Sigmoid colon (tissue), 7 donors: ENCODE measurements around the gene SLC41A1. TPM values are rescaled to one million over a fixed set of nuclear protein-coding genes. Genes with fewer than 3 reads are reported as not detected.

Experiments used
- DNase-seq: peaks from one replicate; pipeline ENCODE4 v3.0.0-alpha.2; 2019
- H3K27ac ChIP-seq, 4 donors: fragments of 200-600 bp; sonication (generic); one replicate each; pipeline ENCODE4 v1.5.1; 2016 to 2019; ENCODE audit warnings: mild to moderate bottlenecking in 1 of 4
- H3K27me3 ChIP-seq, 3 donors: fragments of 200-600 bp; sonication (generic); one replicate each; pipeline ENCODE4 v1.5.1; 2019; ENCODE audit warnings: mild to moderate bottlenecking in 1 of 3
- H3K36me3 ChIP-seq, 4 donors: fragments of 200-600 bp; sonication (generic); one replicate each; pipeline ENCODE4 v1.5.1; 2016 to 2019
- H3K4me1 ChIP-seq, 4 donors: fragments of 200-600 bp; sonication (generic); one replicate each; pipeline ENCODE4 v1.5.1; 2017 to 2019
- H3K4me3 ChIP-seq, 4 donors: fragments of 200-600 bp; sonication (generic); one replicate each; pipeline ENCODE4 v1.5.1; 2017 to 2019; ENCODE audit warnings: mild to moderate bottlenecking in 2 of 4, moderate library complexity in 1 of 4
- H3K9me3 ChIP-seq, 4 donors: fragments of 200-600 bp in 3 of 4; sonication (generic) in 3 of 4; one replicate each; pipeline versions ENCODE4 v1.5.1 to v1.6.1; 2013 to 2019
- EP300 ChIP-seq, 4 donors: sonication (generic); formaldehyde crosslinking; IDR thresholded peaks; one replicate each; pipeline ENCODE4 v1.6.1; 2017; ENCODE audit warnings: antibody characterized with exemption in 4 of 4
- POLR2A ChIP-seq, 2 donors: fragments of 450-650 bp; IDR thresholded peaks; one replicate each; pipeline ENCODE4 v1.6.1; 2016; ENCODE audit warnings: antibody characterized with exemption in 2 of 2, mild to moderate bottlenecking in 2 of 2, moderate library complexity in 2 of 2
- POLR2AphosphoS5 ChIP-seq, 4 donors: sonication (generic); formaldehyde crosslinking; IDR thresholded peaks; one replicate each; pipeline ENCODE4 v1.6.1; 2017; ENCODE audit warnings: antibody characterized with exemption in 4 of 4
- WGBS, 2 donors: extraction: QIAGEN DNeasy Blood & Tissue Kit; methylation state at CpG; one replicate each; pipeline ENCODE4 v1.1.7; 2013; 5-methylcytosine and 5-hydroxymethylcytosine counted together
- intact Hi-C: fragments of 100-400 bp; cut with DNase I; formaldehyde crosslinking; loops from one replicate; pipeline ENCODE4 v1.15.1; 2023
- polyA plus RNA-seq, 3 donors: library from polyadenylated mRNA; stranded (reverse); fragments of 200-250 nt; gene quantifications; one replicate each; pipeline ENCODE4 v1.2.3, GENCODE V29; 2013
- total RNA-seq, 4 donors: library from RNA; depleted of rRNA; stranded (reverse); fragments of >200 nt; gene quantifications; one replicate each; pipeline ENCODE4 v1.1.0, GENCODE V29; 2016
- TF ChIP-seq, protein P1 (sequence below), 4 experiments: fragments of 450-650 bp in 3 of 4; fragments of 200-600 bp in 1 of 4; IDR thresholded peaks; one replicate each; pipeline ENCODE4 v1.5.1; 2016 to 2019; ENCODE audit warnings: antibody characterized with exemption in 4 of 4, mild to moderate bottlenecking in 3 of 4, moderate library complexity in 2 of 4
- donor health status: healthy with polysubstance abuse.
- donor health status: Bipolar disorder and iron deficiency.
- donor health status: healthy.

Gene SLC41A1
- total and polyA plus RNA-seq, 7 donors, result 1.8 to 46.3 (median 11.4) TPM

DNA sequence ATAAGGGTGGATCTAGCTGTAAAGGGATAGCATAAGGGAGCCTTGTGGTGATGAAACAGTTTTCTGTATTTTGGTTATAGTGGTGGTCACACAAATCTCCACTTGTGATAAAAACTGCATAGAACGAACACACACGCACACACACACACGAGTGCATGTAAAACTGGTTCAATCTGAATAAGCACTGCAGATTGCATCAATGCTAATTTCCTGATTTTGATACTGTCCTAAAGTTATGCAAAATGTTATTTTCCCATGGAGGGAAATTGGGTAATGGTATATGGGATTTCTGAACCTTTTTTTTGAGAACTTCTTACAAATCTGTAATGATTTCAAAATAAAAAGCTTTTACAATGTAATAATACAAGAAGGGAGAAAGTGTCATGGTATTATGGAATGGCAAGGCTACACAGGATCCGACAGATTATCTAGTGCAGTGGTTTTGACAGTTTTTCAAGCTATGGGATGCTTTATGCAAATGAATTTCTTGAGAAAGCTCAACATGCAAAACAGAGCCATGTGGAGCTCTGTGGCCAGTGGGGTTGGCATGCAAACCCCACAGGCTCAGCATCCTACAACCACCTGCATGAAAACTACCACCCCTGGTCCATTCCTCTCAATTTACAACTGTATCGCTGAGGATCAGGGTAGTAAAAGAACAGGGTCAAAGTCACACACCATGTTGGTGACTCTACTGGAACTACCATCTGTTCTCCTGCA is 18.8 kb downstream of the SLC41A1 start:
- intact Hi-C loops, result loop anchor here (5.0 kb wide), 2 partner anchors 123 to 313 kb away; no protein-coding TSS in a partner anchor
- no peaks in the 10 kb centered on the region for H3K9me3 ChIP-seq

DNA sequence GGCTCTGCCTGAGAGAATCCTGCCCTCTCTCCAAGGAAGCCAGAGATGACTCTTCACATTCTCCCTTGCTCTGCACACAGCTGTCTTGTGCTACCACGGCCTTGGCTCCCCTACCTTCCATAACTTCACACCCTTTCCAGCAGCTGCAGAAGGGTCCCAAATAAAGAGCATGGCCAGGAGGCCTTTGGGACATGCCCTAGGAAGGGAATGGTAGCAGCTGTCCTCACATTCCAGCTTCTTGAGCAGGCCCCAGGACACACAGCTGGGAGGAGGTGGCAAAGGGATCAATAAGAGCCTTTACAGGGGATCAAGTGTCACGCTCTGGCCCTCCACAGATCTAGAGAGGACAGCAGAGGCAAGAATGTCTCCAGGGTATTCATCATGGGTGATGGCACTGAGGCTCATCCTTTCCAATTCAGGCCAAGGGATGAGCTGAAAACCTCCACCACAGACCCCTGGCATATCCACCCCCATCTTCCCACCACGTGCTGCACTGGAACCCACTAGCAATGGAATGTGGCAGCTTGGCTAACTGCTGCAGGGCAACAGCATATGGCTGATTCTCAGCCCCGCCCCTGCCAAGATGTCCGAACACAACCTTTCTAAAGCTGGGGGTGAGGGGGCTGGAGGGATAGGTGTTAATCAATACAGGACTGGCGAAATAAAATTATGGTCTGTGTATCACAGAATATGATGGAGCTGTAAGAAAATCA is 19.9 kb downstream of the SLC41A1 start:
- TF ChIP-seq, protein P1, sequence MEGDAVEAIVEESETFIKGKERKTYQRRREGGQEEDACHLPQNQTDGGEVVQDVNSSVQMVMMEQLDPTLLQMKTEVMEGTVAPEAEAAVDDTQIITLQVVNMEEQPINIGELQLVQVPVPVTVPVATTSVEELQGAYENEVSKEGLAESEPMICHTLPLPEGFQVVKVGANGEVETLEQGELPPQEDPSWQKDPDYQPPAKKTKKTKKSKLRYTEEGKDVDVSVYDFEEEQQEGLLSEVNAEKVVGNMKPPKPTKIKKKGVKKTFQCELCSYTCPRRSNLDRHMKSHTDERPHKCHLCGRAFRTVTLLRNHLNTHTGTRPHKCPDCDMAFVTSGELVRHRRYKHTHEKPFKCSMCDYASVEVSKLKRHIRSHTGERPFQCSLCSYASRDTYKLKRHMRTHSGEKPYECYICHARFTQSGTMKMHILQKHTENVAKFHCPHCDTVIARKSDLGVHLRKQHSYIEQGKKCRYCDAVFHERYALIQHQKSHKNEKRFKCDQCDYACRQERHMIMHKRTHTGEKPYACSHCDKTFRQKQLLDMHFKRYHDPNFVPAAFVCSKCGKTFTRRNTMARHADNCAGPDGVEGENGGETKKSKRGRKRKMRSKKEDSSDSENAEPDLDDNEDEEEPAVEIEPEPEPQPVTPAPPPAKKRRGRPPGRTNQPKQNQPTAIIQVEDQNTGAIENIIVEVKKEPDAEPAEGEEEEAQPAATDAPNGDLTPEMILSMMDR (IDR thresholded peaks at IDR 0.05), result no peak
- TF ChIP-seq POLR2AphosphoS5 (IDR thresholded peaks at IDR 0.05), result no peak
- no peak for TF ChIP-seq POLR2A (IDR thresholded peaks at IDR 0.05)
- no peak for TF ChIP-seq EP300 (IDR thresholded peaks at IDR 0.05)
- DNase-seq, result no peak
- 83 to 86% methylated on average over 6 of the region's 6 CpGs for WGBS, 2 donors
- Histone ChIP-seq H3K36me3 (peaks cover 13 to 88% (median 37%) of the 10 kb centered on the region in 4 donors), H3K27me3 (no peaks in the 10 kb centered on the region), H3K4me1 (no peaks in the 10 kb centered on the region), H3K27ac (no peak overlapping the region), H3K9me3 (no peaks in the 10 kb centered on the region), H3K4me3 (no peak overlapping the region)
- intact Hi-C loops, result loop anchor here (5.0 kb wide), 2 partner anchors 124 to 314 kb away; no protein-coding TSS in a partner anchor

More for the DNA sequence above, 18.8 kb downstream of the SLC41A1 start:
- WGBS, 2 donors, result 66 to 74% methylated on average over 5 of the region's 5 CpGs
- DNase-seq, result no peak
- Histone ChIP-seq H3K36me3 (peaks cover 24 to 98% (median 46%) of the 10 kb centered on the region in 4 donors), H3K4me3 (no peak overlapping the region), H3K4me1 (no peaks in the 10 kb centered on the region), H3K27ac (no peak overlapping the region), H3K27me3 (no peaks in the 10 kb centered on the region)
- TF ChIP-seq EP300 (IDR thresholded peaks at IDR 0.05) (no peak), POLR2A (IDR thresholded peaks at IDR 0.05) (no peak), POLR2AphosphoS5 (IDR thresholded peaks at IDR 0.05) (no peak)
- TF ChIP-seq, protein P1 (IDR thresholded peaks at IDR 0.05), result no peak

DNA sequence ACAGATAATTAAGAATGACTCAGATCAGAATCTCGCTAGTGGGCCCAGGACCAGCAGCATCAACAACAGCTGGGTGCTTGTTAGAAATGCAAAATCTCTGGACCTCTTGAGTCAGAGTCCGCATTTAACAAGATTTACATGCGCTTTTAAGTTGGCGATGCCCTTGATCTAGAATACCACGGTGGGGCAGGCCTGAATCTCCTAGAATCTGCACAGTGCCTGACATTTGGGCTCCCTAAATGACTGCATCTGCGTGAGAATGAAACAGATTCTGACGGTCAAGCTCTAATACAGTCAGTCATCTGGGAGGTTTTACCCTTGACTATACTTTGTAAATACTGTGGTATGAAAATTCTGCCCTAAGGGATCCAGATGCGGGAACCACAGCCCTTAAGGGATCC is 20.5 kb downstream of the SLC41A1 start:
- TF ChIP-seq EP300 (IDR thresholded peaks at IDR 0.05), result no peak
- TF ChIP-seq, protein P1 (IDR thresholded peaks at IDR 0.05), result no peak
- no peak for TF ChIP-seq POLR2AphosphoS5 (IDR thresholded peaks at IDR 0.05)
- Histone ChIP-seq H3K27ac (no peak overlapping the region), H3K4me1 (no peaks in the 10 kb centered on the region), H3K36me3 (peaks cover 8 to 82% (median 35%) of the 10 kb centered on the region in 4 donors), H3K9me3 (no peaks in the 10 kb centered on the region), H3K4me3 (no peak overlapping the region), H3K27me3 (no peaks in the 10 kb centered on the region)
- intact Hi-C loops, result loop anchor here (5.0 kb wide), 2 partner anchors 125 to 315 kb away; no protein-coding TSS in a partner anchor
- 78 to 91% methylated on average over 8 of the region's 8 CpGs for WGBS, 2 donors
- no peak for DNase-seq

DNA sequence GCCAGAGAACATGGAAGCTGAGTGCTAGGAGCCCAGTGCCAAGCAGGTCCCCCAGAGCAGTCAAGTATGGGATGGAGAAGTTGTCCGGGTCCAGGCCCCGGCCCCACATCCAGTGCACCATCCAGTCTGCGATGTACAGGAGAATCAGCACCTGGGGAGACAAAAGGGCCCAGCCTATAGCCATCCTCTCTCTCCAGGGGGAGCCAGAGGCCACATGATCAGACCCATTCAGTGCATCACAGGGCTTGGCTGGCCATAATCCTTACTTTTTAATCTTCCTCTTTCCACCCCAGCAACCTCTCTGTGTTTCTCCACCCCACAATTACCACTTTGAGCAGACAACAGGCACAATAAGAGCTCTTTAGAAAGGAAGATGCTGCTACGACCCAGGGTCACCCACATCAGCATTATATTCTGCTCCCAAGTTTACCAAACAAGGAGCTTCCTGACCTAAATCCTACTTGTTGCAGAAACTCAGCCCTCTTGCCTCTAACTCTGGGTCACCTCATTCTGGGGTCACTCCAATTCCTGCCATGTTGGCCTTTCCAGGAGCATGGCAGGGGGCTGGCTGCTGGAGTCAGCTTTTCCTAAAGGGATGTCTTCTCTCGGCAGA is 21.3 kb downstream of the SLC41A1 start:
- Histone ChIP-seq H3K36me3 (peaks cover 5 to 74% (median 27%) of the 10 kb centered on the region in 4 donors), H3K9me3 (no peaks in the 10 kb centered on the region), H3K27me3 (no peaks in the 10 kb centered on the region), H3K4me3 (no peak overlapping the region), H3K4me1 (no peaks in the 10 kb centered on the region), H3K27ac (no peak overlapping the region)
- TF ChIP-seq POLR2AphosphoS5 (IDR thresholded peaks at IDR 0.05), result no peak
- no peak for TF ChIP-seq POLR2A (IDR thresholded peaks at IDR 0.05)
- no peak for TF ChIP-seq EP300 (IDR thresholded peaks at IDR 0.05)
- TF ChIP-seq, protein P1 (IDR thresholded peaks at IDR 0.05), result peak; percentile 19 to 80 (median 60)
- 49 to 72% methylated on average over 5 of the region's 5 CpGs for WGBS, 2 donors
- DNase-seq, result no peak
- intact Hi-C loops, result loop anchor here (1.0 to 5.0 kb wide), 3 partner anchors 126 to 316 kb away; no protein-coding TSS in a partner anchor
